GM10266 (cell line): ENCODE results near the gene CHP1.
"Not testable (repeated sequence)": the region's sequence is repeated elsewhere in the genome, so short reads cannot be mapped to it uniquely, and the experiment has no call there.

ENCODE experiments used
- DNase-seq: peaks from one replicate; pipeline ENCODE4 v3.0.0; 2012; ENCODE audit errors: extremely low spot score
- TF ChIP-seq, protein P1 (sequence below): IDR thresholded peaks from 2 replicates; pipeline ENCODE4 v1.5.1; 2012; ENCODE audit warnings: mild to moderate bottlenecking, low read depth; ENCODE audit not compliant: control insufficient read depth, insufficient read depth; ENCODE audit errors: missing control alignments

The CHP1 gene

DNA sequence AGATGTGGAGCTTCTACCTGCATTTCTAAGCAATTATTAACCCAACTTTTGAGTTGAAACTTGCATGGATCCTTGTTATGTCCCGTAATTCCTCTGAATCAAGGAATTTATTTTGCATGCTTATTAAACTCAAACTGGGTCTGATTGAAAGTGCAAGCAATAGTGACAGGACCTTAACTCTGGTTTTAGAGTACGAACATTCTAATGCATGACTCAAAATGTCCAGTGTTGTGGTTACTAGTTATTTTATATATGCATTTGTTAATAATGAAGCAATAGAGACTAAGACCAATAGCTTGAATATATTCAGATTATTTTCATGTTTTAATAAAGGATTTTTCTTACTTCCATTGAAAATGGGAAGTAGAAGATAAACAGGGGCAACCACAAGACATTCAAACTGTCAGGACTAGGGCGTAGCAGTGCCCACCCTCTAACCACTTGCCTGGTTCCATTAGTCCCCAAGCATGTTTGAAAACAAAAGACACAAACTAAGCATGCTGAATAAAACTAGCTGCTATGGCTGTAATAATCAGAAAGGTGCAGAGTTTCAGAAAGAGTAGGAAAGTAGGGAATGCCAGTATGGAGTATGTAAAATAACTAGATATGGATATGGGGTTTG lies 73.2 kb downstream of the CHP1 start:
- TF ChIP-seq, protein P1, sequence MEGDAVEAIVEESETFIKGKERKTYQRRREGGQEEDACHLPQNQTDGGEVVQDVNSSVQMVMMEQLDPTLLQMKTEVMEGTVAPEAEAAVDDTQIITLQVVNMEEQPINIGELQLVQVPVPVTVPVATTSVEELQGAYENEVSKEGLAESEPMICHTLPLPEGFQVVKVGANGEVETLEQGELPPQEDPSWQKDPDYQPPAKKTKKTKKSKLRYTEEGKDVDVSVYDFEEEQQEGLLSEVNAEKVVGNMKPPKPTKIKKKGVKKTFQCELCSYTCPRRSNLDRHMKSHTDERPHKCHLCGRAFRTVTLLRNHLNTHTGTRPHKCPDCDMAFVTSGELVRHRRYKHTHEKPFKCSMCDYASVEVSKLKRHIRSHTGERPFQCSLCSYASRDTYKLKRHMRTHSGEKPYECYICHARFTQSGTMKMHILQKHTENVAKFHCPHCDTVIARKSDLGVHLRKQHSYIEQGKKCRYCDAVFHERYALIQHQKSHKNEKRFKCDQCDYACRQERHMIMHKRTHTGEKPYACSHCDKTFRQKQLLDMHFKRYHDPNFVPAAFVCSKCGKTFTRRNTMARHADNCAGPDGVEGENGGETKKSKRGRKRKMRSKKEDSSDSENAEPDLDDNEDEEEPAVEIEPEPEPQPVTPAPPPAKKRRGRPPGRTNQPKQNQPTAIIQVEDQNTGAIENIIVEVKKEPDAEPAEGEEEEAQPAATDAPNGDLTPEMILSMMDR: no peak
- DNase-seq: no peak

DNA sequence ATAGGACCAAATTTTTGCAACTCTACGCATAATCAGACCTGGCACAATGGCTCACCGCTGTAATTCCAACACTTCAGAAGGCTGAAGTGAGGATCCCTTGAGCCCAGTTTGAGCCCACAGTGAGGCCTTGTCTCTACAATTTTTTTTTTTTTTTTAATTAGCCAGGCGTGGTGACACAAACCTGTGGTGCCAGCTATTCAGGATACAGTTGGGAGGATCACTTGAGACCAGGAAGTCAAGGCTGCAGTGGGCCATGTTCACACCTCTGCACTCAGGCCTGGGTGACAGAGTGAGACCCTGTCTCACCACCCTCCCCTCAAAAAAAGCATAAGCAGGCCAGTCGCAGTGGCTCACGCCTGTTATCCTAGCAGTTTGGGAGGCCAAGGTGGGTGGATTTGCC lies 76.6 kb downstream of the CHP1 start:
- DNase-seq: no peak
- TF ChIP-seq, protein P1: no peak

DNA sequence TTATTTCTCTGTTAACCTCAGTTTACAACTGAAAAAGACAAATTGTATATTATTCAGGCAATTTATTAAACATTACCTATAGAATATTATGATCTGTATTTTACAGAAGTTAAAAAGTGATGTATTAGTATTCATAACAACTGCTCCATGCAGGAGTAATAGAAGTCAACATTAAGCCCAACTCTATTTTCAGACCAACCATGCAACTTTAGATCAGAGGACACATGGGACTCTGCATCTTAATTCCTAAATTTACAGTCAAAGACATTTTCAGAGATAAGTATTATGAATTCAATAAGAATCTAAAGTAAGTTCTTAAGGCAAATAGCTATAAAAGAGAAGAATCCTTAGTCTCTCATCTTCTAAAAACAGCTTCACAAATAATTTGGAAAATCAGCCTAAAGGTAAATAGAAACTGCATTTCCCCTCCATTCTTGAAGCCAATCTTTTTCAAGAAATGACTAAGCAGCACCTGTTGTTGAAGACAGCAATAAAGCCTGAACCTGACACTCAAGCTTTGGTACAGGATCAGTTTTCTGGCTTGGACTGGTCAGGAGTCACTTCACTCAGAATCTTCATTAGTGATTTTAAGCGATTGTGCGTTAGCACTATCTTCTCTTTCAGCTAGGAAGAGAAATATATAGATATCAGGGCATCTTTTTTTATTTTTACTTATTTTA lies 78.3 kb downstream of the CHP1 start:
- TF ChIP-seq, protein P1: no peak
- no peak for DNase-seq

DNA sequence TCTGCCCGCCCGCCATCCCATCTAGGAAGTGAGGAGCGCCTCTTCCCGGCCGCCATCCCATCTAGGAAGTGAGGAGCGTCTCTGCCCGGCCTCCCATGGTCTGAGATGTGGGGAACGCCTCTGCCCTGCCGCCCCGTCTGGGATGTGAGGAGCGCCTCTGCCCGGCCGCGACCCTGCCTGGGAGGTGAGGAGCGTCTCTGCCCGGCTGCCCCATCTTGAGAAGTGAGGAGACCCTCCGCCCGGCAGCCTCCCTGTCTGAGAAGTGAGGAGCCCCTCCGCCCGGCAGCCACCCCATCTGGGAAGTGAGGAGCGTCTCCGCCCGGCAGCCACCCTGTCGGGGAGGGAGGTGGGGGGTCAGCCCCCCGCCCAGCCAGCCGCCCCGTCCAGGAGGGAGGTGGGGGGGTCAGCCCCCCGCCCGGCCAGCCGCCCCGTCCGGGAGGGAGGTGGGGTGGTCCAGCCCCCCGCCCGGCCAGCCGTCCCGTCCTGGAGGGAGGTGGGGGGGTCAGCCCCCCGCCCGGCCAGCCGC lies 89.8 kb downstream of the CHP1 start:
- DNase-seq: not testable (repeated sequence)

DNA sequence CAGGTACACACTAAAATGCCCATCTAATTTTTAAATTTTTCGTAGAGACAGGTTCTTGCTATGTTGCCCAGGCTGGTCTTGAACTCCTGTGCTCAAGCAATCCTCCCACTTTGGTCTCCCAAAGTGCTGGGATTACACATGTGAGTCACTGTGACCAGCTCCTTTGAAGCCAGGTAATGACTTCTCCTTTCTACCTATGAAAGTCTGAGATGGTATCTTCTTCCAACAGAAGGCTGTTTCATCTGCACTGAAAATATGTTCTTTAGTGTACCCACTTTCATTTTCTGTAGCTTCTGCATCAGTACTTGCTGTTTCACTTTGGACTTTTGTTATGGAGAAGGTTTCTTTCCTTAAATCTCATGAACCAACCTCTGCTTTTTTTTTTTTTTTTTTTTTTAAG lies 92.5 kb downstream of the CHP1 start:
- TF ChIP-seq, protein P1: no peak
- DNase-seq: no peak

DNA sequence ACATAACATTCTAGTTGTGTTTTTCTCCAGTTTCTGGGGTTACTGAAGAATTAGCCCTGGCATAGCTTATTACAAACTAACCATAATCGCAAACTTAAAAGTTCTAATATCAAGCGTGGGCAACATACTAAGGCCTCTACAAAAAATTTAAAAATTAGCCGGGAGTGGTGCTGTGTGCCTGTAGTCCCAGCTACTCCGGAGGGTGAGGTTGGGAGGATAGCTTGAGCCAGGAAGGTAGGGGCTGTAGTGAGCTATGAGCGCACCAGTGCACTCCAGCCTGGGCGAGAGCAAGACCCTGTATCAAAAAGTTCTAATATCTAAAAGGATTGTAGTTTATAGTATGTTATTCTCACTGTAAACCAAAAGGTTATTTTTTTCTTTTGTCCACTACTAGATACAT lies 100.2 kb downstream of the CHP1 start:
- TF ChIP-seq, protein P1: no peak
- DNase-seq: no peak
